Neuron (in vitro differentiated cells): Measurements from ENCODE around the gene THSD7B.
"Not testable (repeated sequence)": the region's sequence is repeated elsewhere in the genome, so short reads cannot be mapped to it uniquely, and the experiment has no call there.

Source experiments
- H2AFZ ChIP-seq: one replicate; pipeline ENCODE4 v1.6.1; 2013; ENCODE audit warnings: low read depth, mild to moderate bottlenecking, inconsistent platforms, low read length, moderate library complexity
- H3K27me3 ChIP-seq: one replicate; pipeline ENCODE4 v1.6.1; 2013; ENCODE audit warnings: low read length; ENCODE audit not compliant: insufficient read depth
- H3K36me3 ChIP-seq: one replicate; pipeline ENCODE4 v1.6.1; 2013; ENCODE audit warnings: low read length; ENCODE audit not compliant: insufficient read depth
- H3K4me1 ChIP-seq: one replicate; pipeline ENCODE4 v1.6.1; 2013; ENCODE audit warnings: low read length; ENCODE audit not compliant: insufficient read depth
- H3K4me3 ChIP-seq: 2 replicates; pipeline ENCODE4 v1.5.1; 2013; ENCODE audit warnings: mild to moderate bottlenecking, low read length, moderate library complexity
- H3K9me3 ChIP-seq: one replicate; pipeline ENCODE4 v1.6.1; 2013; ENCODE audit warnings: low read length

Gene THSD7B

DNA sequence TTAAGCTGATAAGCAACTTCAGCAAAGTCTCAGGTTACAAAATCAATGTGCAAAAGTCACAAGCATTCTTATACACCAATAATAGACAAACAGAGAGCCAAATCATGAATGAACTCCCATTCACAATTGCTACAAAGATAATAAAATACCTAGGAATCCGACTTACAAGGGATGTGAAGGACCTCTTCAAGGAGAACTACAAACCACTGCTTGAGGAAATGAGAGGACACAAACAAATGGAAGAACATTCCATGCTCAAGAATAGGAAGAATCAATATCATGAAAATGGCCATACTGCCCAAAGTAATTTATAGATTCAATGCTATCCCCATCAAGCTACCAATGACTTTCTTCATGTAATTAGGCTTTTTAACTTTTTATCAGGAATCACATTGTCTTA, 934.9 kb downstream of the THSD7B start:
- H3K4me3 ChIP-seq, H3K9me3 ChIP-seq, H3K36me3 ChIP-seq, H2AFZ ChIP-seq, H3K27me3 ChIP-seq, H3K4me1 ChIP-seq: not testable (repeated sequence)

DNA sequence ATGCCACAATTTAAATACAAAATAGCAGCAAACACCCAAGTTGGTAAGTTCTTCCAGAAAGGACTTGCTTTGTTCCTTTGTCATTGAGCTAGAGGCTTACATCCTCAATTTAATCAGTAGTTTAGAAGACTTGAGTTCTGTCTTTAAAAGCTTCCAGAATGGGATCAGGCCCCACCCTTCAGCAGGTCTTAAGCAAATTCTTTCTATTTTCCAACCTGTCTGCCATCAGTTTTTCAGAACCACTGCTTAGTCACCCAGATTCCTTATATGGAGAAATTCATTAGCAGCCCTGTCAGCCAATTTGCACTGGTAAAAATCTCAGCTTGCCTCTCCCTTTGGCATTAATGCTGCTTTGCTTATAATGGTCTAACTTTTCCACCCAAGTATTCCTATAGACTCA, 935.3 kb downstream of the THSD7B start:
- Histone ChIP-seq H3K36me3 (no peaks in the 10 kb centered on the region), H3K4me3 (no peak overlapping the region), H3K4me1 (no peaks in the 10 kb centered on the region), H3K27me3 (no peaks in the 10 kb centered on the region), H3K9me3 (no peaks in the 10 kb centered on the region), H2AFZ (no peak overlapping the region)

DNA sequence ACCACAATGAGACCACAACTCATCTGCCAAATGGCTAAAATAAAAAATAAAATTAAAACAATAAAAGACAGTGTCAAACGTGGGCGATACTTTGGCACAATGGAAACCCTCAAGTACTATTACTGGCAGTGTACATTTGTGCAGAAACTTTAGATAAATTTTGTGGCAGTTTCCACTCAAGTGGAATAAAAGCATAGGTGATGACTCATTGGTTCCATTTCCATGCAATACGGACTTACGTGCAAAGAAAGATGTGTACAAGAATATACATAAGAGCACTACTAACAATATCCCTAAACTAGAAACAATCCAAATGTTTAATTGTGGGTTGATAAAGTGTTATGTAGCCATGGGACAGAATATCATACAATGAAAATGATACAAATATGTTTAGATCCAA, 940.0 kb downstream of the THSD7B start:
- Histone ChIP-seq H3K36me3 (no peaks in the 10 kb centered on the region), H2AFZ (no peak overlapping the region), H3K4me1 (no peaks in the 10 kb centered on the region), H3K27me3 (no peaks in the 10 kb centered on the region), H3K9me3 (no peaks in the 10 kb centered on the region), H3K4me3 (no peak overlapping the region)

DNA sequence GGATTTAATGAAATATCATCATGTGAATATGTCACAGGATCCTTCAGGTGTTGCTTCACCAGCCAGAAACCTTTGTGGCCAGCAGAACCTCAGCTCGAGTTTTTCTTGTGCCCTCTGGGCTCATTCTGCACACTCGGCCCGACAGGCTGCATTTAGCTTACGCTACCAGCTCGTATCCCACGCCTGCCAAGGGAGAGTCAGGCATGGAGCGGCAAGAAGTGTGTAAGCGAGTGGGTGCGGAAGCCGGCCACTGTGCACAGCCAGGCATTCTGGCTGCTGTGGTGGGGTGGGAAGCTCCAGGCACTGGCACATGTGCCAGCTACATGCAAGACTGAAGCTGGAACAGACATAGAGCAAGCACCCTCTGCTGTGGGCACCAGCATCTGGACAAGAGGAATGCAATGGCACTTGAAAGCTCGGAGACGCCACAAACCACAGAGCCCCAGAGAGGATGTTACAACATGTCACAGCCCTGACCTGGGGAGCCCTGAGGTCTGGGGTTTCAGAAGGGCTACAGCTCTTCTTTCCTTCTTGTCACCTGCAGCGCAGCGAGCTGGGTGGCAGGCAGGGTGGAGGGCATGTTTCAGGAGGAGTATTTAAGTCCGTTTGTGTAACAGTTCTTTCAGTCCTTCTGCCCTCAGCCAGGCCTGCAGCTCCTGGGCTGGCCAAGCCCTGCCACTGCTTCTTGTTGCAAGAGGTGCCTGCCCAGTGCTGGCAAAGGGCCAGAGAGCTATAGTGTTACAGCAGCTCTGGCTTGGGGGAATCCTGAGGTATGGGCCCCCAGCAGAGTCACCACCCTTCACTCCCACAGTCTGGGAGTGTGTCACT, 941.7 kb downstream of the THSD7B start:
- no peak overlapping the region for H3K4me3 ChIP-seq
- H3K4me1 ChIP-seq: no peaks in the 10 kb centered on the region
- no peaks in the 10 kb centered on the region for H3K9me3 ChIP-seq
- H3K27me3 ChIP-seq: no peaks in the 10 kb centered on the region
- no peak overlapping the region for H2AFZ ChIP-seq
- no peaks in the 10 kb centered on the region for H3K36me3 ChIP-seq

DNA sequence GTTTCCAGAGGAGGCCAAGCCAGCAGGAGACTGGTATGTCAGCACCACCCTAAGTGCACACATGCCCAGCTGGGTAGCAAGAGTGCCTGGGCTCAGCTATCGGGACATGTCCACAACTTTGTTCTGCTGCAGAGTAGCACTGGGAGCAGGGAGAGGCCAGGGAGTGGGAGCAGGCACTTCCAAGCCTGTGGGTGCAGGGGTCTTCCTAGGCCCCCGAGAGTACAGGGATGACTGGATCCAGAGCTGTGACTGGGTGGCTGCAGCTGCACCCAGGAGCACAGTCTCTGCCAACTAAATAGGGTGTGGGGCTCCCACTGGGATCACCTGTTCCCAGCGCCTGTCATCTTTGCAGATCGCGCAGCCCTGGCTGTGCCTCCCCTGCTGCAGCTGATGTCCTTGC, 943.0 kb downstream of the THSD7B start:
- H3K36me3 ChIP-seq: no peaks in the 10 kb centered on the region
- no peaks in the 10 kb centered on the region for H3K4me1 ChIP-seq
- no peak overlapping the region for H3K4me3 ChIP-seq
- no peak overlapping the region for H2AFZ ChIP-seq
- no peaks in the 10 kb centered on the region for H3K9me3 ChIP-seq
- no peaks in the 10 kb centered on the region for H3K27me3 ChIP-seq

DNA sequence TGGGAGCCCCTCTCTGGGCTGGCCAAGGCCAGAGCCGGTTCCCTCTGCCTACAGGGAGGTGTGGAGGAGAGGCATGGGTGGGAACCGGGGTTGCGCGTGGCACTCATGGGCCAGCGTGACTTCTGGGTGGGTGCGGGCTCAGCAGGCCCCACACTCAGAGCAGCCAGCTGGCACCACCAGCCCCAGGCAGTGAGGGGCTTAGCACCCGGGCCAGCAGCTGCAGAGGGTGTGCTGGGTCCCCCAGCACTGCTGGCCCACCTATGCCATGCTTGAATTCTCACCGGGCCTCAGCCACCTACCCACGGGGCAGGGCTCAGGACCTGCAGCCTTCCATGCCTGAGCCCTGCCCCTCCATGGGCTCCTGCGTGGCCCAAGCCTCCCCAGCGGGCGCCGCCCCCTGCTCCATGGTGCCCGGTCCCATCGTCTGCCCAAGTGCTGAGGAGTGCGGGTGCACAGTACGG, 950.4 kb downstream of the THSD7B start:
- Histone ChIP-seq H3K4me1 (no peaks in the 10 kb centered on the region), H3K36me3 (no peaks in the 10 kb centered on the region), H2AFZ (no peak overlapping the region), H3K27me3 (no peaks in the 10 kb centered on the region), H3K4me3 (no peak overlapping the region), H3K9me3 (no peaks in the 10 kb centered on the region)

DNA sequence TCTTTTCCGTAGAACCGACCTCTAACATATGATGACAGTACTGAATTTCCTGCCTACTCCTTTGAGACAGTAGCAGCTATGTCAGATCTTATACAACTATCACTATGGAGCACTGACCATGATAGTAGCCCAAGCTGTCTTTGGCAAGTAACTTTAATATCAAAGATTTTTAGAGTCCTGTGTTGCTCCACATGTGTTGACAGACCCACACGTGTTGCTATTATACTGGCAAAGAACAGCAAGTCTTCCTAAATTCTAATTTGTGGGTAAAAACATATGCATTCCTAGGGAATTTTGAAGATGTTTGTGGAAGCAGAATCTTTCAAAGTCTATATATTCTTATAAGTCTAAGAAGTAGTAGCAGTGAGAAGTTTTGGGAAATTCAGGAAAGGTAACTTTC, 953.4 kb downstream of the THSD7B start:
- Histone ChIP-seq H3K36me3 (no peaks in the 10 kb centered on the region), H3K27me3 (no peaks in the 10 kb centered on the region), H2AFZ (no peak overlapping the region), H3K4me3 (no peak overlapping the region), H3K9me3 (no peaks in the 10 kb centered on the region), H3K4me1 (no peaks in the 10 kb centered on the region)

DNA sequence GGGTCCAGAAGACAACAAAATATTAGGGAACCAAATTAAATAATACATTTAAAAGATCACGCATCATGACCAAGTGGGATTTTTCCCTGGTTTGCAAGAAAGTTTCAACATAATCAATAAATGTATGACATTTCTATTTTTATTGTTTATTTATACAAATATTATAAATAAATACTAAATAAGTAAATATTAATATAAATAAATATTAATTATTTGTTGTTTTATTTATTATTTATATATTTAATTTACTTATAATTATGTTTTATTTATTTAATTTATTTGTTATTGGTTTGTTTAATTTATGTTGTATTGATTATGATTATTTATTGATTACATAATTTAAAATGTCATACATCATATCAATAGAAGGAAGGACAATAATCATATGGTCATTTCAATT, 956.4 kb downstream of the THSD7B start:
- no peaks in the 10 kb centered on the region for H3K9me3 ChIP-seq
- H2AFZ ChIP-seq: no peak overlapping the region
- H3K36me3 ChIP-seq: no peaks in the 10 kb centered on the region

DNA sequence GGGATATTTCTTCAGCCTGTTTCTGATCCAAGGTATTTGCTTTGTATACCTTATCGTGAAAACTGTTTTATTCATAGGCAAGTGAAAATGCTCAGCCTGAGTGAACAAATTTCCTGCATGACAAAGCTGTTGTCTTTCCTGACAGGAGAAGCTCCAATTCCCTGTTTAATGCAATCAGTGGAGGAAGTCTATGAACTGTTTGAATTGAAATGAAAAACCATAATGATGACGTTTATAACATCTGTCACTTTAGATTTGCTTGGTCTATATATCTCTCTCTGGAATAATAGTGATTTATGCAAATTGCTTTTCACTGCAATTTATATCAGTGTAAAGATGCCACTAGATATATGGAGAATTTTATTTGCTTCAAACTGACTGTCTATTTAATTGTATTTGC, 959.6 kb downstream of the THSD7B start:
- no peak overlapping the region for H3K4me3 ChIP-seq
- H3K9me3 ChIP-seq: no peaks in the 10 kb centered on the region
- H3K36me3 ChIP-seq: no peaks in the 10 kb centered on the region
- H3K4me1 ChIP-seq: no peaks in the 10 kb centered on the region
- no peaks in the 10 kb centered on the region for H3K27me3 ChIP-seq
- H2AFZ ChIP-seq: no peak overlapping the region

More for the DNA sequence above, 956.4 kb downstream of the THSD7B start:
- H3K4me3 ChIP-seq: no peak overlapping the region
- H3K27me3 ChIP-seq: no peaks in the 10 kb centered on the region
- no peaks in the 10 kb centered on the region for H3K4me1 ChIP-seq
